ENCODE measurements around the gene ALG3.

Gene ALG3

DNA sequence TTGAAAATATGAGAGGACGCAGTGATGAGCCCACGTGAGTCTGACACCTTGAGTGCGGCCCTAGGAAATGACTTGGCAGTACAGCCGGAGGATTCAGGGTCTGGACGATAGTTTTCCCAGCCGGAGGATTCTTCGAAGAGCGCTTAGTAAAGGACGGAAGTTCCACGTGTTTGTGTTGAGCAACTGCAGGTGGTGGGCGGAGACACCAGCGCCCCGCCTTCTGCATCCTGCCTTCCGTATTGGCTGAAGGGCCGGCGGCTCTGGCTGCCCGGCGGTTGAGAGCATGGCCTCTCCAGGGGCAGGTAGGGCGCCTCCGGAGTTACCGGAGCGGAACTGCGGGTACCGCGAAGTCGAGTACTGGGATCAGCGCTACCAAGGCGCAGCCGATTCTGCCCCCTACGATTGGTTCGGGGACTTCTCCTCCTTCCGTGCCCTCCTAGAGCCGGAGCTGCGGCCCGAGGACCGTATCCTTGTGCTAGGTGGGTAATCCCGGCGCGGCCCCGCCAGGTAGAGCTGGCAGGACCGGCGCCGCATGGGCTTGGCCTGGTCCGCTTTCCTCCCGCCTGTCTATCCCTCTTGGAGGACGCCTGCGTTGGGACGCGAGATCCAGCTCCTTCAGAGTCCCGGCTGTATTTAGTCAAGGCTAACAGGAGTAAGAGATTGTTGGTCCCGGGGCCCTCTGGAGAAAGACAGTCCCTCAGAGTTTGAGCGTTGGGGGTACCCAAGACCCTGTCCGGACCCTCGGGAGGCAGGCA is 827 bp upstream of the ALG3 start, which contains the start of gene EEF1AKMT4:
Gene EEF1AKMT4, plus strand, starts transcription at position 261 of the 755 bp plus-strand sequence. Its CDS starts 23 bp downstream, at position 284.
- peak; percentile 97 for DNase-seq (ENCODE audit: low read depth)
- TF ChIP-seq CTCF (IDR thresholded peaks at IDR 0.05; ENCODE audit: control insufficient read depth, extremely low read depth, insufficient read depth): peak; percentile 65
- peak within 1 kb of the TSS; percentile 73 for H3K4me3 ChIP-seq (ENCODE audit: low read depth, low read length)

DNA sequence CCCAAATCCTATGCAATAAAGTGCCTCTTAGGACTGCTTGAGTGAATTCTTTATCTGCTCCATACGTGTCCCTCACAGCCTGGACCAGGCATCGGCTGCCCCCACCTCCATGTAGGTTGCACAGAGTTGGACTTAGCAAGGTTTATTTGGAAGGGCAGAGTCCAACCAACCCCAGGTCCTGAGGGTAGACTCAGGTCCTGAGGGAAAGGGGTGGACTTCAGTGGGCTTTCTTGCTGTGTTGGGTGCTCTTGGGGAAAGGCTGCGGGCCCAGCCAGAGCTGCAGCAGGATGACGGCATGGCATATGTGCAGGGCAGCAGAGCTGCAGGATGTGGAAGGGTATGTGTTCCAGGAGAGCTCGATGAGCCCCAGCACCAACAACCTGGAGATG is 6.5 kb downstream of the ALG3 start:
- no peak for TF ChIP-seq CTCF (IDR thresholded peaks at IDR 0.05; ENCODE audit: control insufficient read depth, extremely low read depth, insufficient read depth)
- DNase-seq (ENCODE audit: low read depth): no peak
- H3K4me3 ChIP-seq (ENCODE audit: low read depth, low read length): no peak overlapping the region

DNA sequence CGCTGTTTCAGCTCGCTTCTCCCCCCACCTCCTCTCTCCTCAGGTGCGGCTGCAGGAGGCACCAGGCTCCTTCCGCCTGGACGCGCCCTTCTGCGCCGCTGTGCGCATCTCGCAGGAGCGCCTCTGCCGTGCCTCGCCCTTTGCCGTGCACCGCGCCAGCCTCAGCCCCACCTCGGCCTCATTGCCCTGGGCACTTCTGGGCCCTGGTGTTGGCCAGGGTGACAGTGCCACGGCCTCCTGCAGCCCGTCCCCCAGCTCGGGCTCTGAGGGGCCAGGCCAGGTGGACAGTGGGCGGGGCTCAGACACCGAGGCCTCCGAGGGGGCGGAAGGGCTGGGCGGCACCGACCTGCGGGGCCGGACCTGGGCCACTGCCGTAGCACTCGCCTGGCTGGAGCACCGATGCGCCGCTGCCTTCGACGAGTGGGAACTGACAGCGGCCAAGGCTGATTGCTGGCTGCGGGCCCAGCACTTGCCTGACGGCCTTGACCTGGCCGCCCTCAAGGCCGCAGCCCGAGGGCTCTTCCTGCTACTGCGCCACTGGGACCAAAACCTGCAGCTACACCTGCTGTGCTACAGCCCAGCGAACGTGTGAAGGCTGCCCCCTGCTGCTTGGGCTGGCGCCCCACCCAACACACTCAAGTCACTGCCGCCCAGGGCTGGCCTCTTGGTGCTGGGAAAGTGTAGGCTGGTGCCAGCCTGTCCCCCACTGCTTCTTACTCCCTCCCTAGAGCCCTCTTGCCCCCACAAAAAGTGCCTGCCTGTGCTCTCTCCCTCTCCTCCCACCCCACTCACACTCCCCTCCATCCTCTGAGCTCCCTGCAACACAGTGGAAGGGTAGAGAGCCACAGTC is 7.1 kb downstream of the ALG3 start:
- peak; percentile 90 for DNase-seq (ENCODE audit: low read depth)
- peak; percentile 85 for TF ChIP-seq CTCF (IDR thresholded peaks at IDR 0.05; ENCODE audit: control insufficient read depth, extremely low read depth, insufficient read depth)
- H3K4me3 ChIP-seq (ENCODE audit: low read depth, low read length): no peak overlapping the region

- H3K4me3 ChIP-seq (ENCODE audit: low read depth, low read length): no peak overlapping the region
- TF ChIP-seq CTCF (IDR thresholded peaks at IDR 0.05; ENCODE audit: control insufficient read depth, extremely low read depth, insufficient read depth): no peak
- no peak for DNase-seq (ENCODE audit: low read depth)
Measured at GRCh38 chr3:184241141-184241446, 7.7 kb downstream of the ALG3 start.

DNA sequence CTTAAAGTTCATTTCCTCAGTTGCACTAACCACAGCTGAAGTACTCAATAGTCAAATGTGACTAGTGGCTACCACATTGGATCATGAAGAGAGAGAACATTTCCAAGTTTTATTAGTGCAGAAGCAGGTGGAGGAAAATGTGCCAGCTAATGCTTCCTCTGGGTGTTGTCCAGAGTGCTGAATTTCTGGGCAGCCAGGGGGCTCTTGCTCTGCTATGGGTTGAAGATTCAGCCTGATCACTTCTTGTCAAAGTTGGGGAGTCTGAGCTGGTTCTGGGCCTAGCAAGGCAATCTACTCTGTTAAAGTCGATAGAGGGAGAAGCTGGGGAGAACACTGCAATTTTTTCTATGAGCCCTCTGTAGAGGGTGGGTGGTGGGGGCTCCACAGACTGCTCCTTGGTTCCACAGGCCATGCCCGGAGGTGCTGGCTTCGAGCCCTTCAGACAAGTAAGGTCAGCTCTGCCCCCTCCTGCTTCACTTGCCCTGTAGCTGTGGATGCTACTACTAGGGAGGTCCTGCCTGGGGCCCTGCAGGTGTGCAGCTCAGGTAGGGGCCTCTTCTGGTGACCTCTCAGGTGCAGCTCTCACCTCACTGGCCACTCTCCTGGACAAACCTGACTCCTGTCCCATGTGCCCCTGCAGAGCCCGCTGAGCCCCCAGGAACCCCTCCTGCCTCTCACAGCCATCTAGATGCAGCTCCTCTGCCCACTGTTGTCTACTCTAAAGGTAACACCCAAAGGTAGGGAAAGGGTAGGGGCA is 8.2 kb downstream of the ALG3 start:
- no peak overlapping the region for H3K4me3 ChIP-seq (ENCODE audit: low read depth, low read length)
- DNase-seq (ENCODE audit: low read depth): no peak
- TF ChIP-seq CTCF (IDR thresholded peaks at IDR 0.05; ENCODE audit: control insufficient read depth, extremely low read depth, insufficient read depth): no peak

DNA sequence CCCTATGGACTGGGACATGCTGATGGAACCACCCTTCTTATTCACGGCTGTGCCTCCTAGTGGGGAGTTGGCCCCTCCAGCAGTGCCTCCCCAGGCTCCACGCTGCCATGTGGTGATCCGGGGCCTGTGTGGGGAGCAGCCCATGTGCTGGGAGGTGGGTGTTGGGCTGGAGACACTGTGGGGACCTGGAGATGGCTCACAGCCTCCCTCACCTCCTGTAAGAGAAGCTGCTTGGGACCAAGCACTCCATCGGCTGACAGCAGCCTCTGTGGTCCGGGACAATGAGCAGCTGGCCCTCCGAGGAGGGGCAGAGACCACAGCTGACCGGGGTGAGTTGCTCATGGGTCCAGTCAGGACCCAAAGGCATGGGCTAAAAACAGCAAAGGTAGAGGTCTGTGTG is 9.1 kb downstream of the ALG3 start:
- no peak overlapping the region for H3K4me3 ChIP-seq (ENCODE audit: low read depth, low read length)
- TF ChIP-seq CTCF (IDR thresholded peaks at IDR 0.05; ENCODE audit: control insufficient read depth, extremely low read depth, insufficient read depth): no peak
- DNase-seq (ENCODE audit: low read depth): no peak

Measured in LNCaP clone FGC (cell line).